Neutrophil (primary cell): ENCODE measurements around the gene IP6K1.

Experiments
- H3K27ac ChIP-seq: fragments of 200-600 bp; sonication (generic); 2 replicates; pipeline ENCODE4 v1.5.1; 2016; ENCODE audit warnings: mild to moderate bottlenecking, moderate library complexity
- H3K27me3 ChIP-seq: fragments of 200-600 bp; sonication (generic); 2 replicates; pipeline ENCODE4 v1.6.0; 2016; ENCODE audit warnings: mild to moderate bottlenecking
- H3K36me3 ChIP-seq: fragments of 200-600 bp; sonication (generic); 2 replicates; pipeline ENCODE4 v1.5.1; 2017
- H3K4me1 ChIP-seq, 2 experiments: fragments of 200-600 bp in 1 of 2; sonication (generic) in 1 of 2; 1 replicate in 1 of 2; 2 replicates in 1 of 2; pipeline versions ENCODE4 v1.5.1 to v1.6.1; 2013 to 2016; ENCODE audit warnings: low read depth in 1 of 2, low read length in 1 of 2, mild to moderate bottlenecking in 1 of 2, moderate library complexity in 1 of 2; ENCODE audit not compliant: control insufficient read depth in 1 of 2, insufficient read depth in 1 of 2
- H3K4me3 ChIP-seq, 2 experiments: fragments of 200-600 bp in 1 of 2; sonication (generic) in 1 of 2; 1 replicate in 1 of 2; 2 replicates in 1 of 2; pipeline ENCODE4 v1.5.1; 2013 to 2016; ENCODE audit warnings: low read depth in 1 of 2, low read length in 1 of 2, mild to moderate bottlenecking in 1 of 2, moderate library complexity in 1 of 2
- H3K9me3 ChIP-seq: fragments of 200-600 bp; sonication (generic); 2 replicates; pipeline ENCODE4 v1.5.1; 2016
- TF ChIP-seq, protein P1 (sequence below): fragments of 200-600 bp; sonication (generic); IDR thresholded peaks from 2 replicates; pipeline ENCODE4 v1.5.1; 2016; ENCODE audit warnings: antibody characterized with exemption

IP6K1 gene

DNA sequence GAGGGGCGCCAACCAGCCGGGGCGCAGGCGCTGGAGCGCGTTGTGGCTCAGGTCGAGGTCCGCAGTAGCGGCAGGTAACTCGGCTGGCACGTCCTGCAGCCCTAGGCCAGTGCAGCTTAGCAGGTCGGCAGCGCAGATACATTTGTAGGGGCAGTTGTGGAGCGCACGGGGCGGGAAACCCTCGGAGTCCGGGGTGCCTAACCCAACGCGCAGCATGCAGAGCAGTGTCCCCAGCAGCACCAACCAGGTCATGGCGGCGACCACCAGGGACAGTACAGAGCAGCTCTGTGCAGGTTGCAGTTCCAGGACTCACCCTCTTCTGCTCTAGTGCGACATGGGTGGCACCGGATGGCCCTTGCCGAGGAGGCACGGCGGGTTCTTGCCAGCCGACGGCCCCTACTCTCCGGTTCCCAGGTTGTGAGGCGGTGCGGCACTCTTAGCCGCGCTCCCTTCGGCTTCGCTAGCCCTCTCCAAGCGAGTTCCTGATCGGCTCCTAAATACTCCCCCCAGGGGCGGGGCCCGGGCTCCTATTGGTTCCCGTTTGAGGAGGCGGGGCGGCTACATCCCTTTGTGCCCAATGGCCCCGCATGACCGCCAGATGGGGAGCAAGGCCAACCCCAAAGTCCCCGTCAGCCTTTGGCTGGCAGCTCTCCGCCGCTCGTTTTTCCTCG, 67.0 kb downstream of the IP6K1 start, which contains the start of gene AMIGO3:
TSS of gene AMIGO3 (minus strand) at position 471 of the 671 bp plus-strand sequence. CDS start at position 252, 219 bp downstream.
- Histone ChIP-seq H3K9me3 (no peaks in the 10 kb centered on the region), H3K27me3 (peaks cover 14% of the 10 kb centered on the region), H3K4me3 (peak within 1 kb of the TSS; percentile 71 to 73), H3K36me3 (peaks cover 50% of the 10 kb centered on the region), H3K4me1 (peaks cover 28 to 30% of the 10 kb centered on the region in 2 experiments), H3K27ac (peak within 1 kb of the TSS; percentile 45)
- TF ChIP-seq, protein P1, sequence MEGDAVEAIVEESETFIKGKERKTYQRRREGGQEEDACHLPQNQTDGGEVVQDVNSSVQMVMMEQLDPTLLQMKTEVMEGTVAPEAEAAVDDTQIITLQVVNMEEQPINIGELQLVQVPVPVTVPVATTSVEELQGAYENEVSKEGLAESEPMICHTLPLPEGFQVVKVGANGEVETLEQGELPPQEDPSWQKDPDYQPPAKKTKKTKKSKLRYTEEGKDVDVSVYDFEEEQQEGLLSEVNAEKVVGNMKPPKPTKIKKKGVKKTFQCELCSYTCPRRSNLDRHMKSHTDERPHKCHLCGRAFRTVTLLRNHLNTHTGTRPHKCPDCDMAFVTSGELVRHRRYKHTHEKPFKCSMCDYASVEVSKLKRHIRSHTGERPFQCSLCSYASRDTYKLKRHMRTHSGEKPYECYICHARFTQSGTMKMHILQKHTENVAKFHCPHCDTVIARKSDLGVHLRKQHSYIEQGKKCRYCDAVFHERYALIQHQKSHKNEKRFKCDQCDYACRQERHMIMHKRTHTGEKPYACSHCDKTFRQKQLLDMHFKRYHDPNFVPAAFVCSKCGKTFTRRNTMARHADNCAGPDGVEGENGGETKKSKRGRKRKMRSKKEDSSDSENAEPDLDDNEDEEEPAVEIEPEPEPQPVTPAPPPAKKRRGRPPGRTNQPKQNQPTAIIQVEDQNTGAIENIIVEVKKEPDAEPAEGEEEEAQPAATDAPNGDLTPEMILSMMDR: peak; percentile 37

DNA sequence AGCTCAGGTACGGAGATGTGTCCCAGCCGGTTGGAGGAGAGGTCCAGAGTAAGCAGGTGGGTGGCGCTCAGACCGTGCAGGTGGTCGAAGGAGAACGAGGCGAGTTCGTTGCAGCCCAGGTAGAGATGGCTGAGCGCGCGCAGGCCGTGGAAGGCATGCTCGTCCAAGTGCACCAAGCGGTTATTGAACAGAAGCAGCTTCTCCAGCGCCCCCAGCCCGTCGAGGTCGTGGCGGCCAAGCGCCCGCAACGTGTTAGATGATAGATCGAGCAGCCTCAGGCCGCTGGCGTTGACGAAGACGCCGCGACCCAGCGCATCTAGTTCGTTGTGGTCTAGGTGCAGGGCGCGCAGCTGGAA, 67.5 kb downstream of the IP6K1 start:
- Histone ChIP-seq H3K4me1 (peaks cover 25 to 26% of the 10 kb centered on the region in 2 experiments), H3K36me3 (peaks cover 55% of the 10 kb centered on the region), H3K4me3 (peak overlapping the region; percentile 71 to 73), H3K9me3 (no peaks in the 10 kb centered on the region), H3K27ac (no peak overlapping the region), H3K27me3 (peaks cover 14% of the 10 kb centered on the region)
- TF ChIP-seq, protein P1: no peak

GRCh38 chr3:49717959-49718857, 68.1 kb downstream of the IP6K1 start:
- peak overlapping the region; percentile 71 to 73 for H3K4me3 ChIP-seq
- TF ChIP-seq, protein P1: no peak
- H3K4me1 ChIP-seq: peaks cover 21 to 22% of the 10 kb centered on the region in 2 experiments
- H3K27ac ChIP-seq: no peak overlapping the region
- H3K9me3 ChIP-seq: no peaks in the 10 kb centered on the region
- peaks cover 14% of the 10 kb centered on the region for H3K27me3 ChIP-seq
- H3K36me3 ChIP-seq: peaks cover 61% of the 10 kb centered on the region

DNA sequence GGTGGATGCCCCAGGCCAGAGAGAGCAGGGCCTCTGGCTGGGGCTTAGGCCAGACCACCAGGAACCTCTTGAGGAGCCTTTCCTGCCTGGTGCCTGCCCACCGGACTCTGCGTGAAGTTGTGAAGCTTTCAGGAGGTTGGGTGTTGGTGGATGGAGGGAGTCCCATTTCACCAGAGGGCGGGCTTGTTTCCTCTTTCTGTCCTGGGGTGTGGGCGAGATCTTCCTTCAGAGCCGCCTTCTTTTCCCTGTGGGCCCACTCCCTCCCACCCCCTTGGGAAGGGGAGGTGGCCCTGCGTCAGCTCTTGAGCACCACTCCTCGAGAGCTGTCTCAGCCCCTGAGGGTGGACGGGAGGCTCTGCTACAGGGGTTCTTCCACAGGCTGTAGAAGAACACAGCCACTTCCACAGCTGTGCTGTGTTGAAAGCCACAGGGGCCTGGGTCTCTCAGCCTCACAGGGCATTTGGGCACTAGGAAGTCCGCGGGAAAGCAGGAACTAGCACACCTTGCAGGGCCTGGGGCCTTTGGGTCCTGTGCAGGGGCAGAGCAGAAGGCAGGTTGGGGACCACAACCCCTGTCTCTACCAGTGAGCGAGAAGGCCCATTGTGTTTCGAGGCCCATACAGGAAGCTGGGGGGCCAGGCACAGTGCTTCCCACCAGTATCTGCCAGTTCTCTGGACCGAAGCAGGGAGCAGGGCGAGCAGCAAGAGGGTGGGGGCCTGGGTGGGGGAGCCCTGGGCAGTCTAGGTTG, 69.0 kb downstream of the IP6K1 start:
- Histone ChIP-seq H3K4me1 (peaks cover 14 to 15% of the 10 kb centered on the region in 2 experiments), H3K4me3 (no peak overlapping the region), H3K27me3 (peaks cover 14% of the 10 kb centered on the region), H3K9me3 (no peaks in the 10 kb centered on the region), H3K27ac (no peak overlapping the region), H3K36me3 (peaks cover 66% of the 10 kb centered on the region)
- TF ChIP-seq, protein P1: no peak

DNA sequence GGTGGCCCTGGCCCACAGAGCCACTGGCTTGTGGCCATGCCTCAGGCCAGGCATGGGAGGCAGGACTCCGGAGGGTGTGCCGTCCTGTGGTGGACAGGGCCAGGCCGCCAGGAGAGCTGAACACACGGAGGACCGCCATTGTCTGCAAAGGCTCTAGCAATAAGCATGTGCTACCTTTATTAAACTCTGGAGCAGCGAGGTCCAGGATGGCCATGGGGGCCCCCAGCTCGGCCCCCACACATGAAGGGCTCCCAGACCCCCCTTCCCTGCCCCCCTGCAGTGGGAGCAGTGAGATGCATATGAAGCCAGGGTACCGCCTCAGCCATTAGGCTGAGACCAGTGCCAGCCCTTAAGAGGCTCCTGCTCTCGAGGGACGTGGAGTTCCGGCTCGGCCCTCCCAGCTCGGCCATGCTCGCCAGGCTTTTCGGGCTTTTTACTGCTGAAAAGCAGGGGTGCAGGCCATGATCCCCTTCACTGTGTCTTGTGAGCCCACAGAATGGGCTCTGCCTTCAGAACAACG, 69.6 kb downstream of the IP6K1 start:
- peaks cover 63% of the 10 kb centered on the region for H3K36me3 ChIP-seq
- TF ChIP-seq, protein P1: no peak
- H3K4me3 ChIP-seq: no peak overlapping the region
- peaks cover 14% of the 10 kb centered on the region for H3K27me3 ChIP-seq
- peaks cover 14 to 15% of the 10 kb centered on the region in 2 experiments for H3K4me1 ChIP-seq
- no peak overlapping the region for H3K27ac ChIP-seq
- H3K9me3 ChIP-seq: no peaks in the 10 kb centered on the region
